ENCODE results near the gene GMDS.

- no peak for TF ChIP-seq CTCF (IDR thresholded peaks at IDR 0.05; ENCODE audit: low read length)
- no peak for TF ChIP-seq EZH2phosphoT487 (IDR thresholded peaks at IDR 0.05; ENCODE audit: low read length)
- TF ChIP-seq EZH2 (optimal IDR thresholded peaks at IDR 0.05; ENCODE audit: low read depth, low read length), result no peak
Observed at GRCh38 chr6:1849691-1850090, 395.7 kb downstream of the GMDS start.
